Middle frontal gyrus (tissue), 1 donor: Measurements from ENCODE around the gene MAML2.

Experiments used
- DNase-seq: peaks from one replicate; pipeline ENCODE4 v3.0.0-alpha.2; 2015; ENCODE audit warnings: low spot score; ENCODE audit errors: extremely low spot score

MAML2 gene

DNA sequence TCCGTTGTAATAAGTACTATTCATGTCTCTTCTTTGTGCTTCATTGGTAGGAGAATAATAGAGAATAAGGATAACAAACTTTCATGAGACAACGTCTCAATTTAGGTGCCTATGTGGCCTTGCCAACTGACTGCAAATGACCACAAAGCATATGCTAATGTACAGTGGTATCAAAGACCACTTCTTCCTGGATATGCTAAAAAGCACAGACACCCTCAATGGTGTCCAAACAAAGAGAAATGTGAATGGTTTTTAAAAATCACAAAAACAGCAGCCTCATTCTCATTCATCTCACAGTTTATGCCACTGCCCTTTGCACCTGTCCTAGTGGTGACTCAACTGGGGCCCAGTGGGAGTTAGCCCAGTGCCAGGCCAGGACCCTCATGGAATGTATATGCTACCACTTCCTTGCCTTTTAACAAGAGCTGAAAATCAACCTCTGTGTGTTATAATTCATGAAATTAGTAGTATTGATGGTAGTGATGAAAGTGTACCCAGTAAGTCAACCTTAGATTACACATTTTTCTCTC, 353.9 kb downstream of the MAML2 start:
- DNase-seq: no peak

GRCh38 chr11:95985174-95985808, 357.7 kb downstream of the MAML2 start:
- no peak for DNase-seq

DNA sequence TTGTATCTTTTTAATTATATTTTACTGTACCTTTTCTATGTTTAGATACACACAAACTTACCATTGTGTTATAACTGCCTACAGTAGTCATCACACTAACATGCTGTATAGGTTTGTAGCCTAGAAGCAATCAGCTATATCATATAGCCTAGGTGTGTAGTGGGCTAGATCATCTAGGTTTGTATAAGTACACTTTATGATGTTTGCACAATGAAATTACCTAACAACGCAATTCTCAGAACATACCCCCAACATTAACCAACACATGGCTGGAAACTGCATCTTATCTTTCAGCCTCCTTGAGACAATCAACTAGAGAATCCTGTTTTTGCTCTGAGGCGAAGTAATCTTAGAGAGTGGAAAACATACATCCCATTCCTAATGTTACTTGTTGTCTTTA, 358.9 kb downstream of the MAML2 start:
- DNase-seq: no peak

- DNase-seq: no peak
Observed at GRCh38 chr11:95977534-95978174, 365.3 kb downstream of the MAML2 start.

DNA sequence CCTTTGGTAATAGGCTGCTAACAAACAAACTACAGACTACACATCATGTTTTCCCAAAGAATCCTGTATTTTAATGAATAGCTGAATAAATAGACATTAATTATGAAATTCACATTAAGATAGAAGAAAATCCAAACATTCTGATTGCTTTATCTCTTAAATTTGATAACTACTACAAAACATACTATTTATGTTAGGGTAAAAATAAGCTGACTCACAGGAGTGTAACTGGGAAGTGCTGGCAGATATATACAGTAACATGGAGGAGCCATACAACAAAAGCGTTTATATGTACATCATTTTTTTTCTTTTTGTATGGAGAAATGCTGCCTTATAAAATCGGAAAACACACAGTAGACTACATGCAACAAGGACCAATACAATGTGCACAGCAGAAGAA, 366.4 kb downstream of the MAML2 start:
- no peak for DNase-seq

DNA sequence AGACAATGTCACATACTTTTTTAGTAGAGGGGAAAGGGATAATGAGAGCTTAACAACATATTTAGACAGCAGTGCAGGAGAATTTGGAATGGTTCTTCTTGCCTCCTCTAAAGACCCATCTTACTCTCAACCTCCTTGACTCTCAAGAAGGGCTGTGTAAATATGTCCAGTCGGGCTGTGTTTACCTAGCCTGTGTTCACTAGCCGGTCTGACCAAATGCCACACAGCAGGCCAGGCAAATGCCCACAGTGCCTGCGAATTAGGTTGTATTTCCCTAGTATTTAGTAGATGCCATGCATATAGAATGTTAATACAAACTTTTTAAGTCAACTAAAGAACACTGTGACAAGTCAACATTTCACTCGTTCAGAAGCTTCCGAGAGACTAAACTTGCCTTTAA, 367.7 kb downstream of the MAML2 start:
- DNase-seq: no peak

DNA sequence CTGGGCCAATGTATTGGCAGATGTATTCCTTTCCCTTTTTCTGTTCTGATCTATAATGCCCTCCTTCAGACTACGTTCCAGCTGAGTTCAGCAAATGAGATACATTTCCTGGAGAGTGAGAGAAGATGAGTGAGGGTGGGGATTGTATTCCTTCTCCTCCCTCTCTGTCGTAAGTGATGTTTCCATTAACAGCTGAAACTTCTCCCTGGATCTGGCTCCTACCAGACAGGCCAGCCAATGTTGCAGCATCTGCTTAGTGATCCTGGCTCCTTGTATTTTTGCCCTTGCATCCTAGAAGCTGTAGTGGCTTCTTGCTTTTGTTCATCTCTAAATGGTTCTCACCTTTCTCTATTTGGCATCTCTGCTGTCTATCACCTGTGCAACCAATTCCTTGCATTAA, 370.9 kb downstream of the MAML2 start:
- DNase-seq: no peak

- no peak for DNase-seq
Observed at GRCh38 chr11:95968585-95968984, 374.4 kb downstream of the MAML2 start.

- no peak for DNase-seq
Observed at GRCh38 chr11:95964281-95964680, 378.7 kb downstream of the MAML2 start.

- no peak for DNase-seq
Observed at GRCh38 chr11:95961758-95962157, 381.2 kb downstream of the MAML2 start.

DNA sequence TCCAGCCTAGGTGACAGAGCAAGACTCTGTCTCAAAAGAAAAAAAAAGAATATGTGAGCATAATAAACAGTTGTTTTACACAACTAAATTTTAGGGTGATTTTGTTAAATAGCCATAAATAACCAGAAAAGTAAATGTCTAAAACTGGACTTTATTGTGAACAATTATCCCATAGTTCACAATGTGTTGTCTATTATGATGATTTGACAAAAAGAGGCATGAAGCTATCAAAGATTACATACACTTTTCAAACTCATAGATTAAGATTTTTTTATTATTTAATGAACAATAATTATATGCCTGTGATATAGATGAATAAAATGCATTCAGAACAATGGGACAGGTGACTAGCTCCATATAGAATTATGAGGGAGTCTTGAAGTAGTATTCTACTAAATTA, 392.1 kb downstream of the MAML2 start:
- no peak for DNase-seq

DNA sequence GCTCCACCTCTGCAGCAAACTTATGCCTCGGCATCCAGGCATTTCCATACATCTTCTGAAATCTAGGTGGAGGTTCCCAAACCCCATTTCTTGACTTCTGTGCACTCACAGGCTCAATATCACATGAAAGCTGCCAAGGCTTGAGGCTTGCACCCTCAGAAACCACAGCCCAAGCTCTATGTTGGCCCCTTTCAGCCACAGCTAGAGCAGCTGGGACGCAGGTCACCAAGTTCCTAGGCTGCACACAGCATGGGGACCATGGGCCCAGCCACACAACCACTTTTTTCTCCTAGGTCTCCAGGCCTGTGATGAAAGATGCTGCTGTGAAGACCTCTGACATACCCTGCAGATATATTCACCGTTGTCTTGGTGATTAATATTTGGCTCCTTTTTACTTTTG, 394.4 kb downstream of the MAML2 start:
- no peak for DNase-seq

DNA sequence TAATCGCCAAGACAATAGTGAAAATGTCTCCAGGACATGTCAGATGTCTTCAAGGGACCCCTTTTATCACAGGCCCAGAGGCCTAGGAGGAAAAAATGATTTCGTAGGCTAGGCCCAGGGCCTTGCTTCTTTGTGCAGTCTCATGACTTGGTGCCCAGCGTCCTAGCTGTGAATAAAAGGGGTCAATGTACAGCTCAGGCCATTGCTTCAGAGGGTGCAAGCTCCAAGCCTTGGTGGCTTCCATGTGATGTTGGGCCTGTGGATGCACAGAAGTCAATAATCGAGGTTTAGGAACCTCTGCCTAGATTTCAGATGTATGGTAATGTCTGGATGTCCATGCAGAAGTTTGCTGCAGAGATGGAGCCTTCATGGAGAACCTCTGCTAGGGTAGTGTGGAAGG, 398.4 kb downstream of the MAML2 start:
- no peak for DNase-seq

GRCh38 chr11:95943546-95943945, 399.4 kb downstream of the MAML2 start:
- no peak for DNase-seq

DNA sequence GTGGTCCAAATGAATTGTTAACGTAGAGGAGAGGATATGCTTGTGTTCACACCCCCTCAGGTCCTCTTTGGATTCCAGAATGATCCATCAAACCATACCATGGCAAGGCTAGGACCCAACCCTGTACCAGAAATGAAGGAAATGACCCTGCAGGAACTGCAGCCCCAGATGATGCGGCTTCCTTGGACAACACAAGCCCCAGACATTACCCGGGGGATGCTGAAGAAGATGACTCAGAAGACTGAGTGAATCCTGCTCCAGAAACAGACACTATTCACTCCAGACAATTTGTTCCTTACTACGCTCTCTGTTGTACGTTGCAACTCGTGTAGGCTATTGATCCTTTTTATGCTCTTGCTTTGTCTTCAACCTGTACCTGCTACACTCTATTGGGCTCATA, 403.9 kb downstream of the MAML2 start:
- DNase-seq: no peak

DNA sequence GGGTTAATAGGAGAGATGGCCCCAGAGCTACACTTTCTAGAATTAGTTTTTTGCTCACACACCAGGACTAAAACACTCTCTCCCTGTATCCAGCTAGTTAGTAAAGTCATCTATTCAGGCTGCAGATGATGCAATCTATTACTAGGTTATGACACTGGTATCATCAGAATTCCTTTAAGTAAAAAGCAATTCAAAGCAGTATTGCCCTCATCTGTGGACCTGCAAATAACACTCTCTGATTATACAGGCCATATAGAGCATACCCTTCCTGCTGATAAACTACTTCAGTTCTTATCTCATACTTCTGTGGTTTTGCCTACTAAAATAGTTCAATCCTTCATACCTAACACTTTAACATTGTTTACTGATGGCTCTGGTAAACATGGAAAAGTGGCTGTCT, 405.6 kb downstream of the MAML2 start:
- no peak for DNase-seq

DNA sequence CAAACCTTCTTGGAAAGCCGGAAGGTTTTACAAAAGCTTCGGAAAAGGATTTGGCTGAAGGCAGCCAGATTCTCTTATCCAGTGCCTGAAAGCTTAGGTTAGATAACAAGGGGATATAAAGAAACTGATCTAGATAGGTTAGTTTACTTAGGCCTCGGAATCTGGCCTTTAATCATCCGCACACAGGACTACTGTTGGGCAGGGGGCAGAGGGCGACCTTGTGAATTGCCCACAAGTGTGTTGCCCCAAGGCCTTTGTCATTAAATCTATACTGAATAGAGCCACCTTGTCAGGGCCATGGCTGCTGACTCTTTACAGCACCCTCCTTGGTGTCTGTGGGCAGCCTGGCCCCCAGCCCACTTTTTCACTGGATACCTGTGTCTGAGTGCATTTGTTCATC, 409.4 kb downstream of the MAML2 start:
- no peak for DNase-seq

DNA sequence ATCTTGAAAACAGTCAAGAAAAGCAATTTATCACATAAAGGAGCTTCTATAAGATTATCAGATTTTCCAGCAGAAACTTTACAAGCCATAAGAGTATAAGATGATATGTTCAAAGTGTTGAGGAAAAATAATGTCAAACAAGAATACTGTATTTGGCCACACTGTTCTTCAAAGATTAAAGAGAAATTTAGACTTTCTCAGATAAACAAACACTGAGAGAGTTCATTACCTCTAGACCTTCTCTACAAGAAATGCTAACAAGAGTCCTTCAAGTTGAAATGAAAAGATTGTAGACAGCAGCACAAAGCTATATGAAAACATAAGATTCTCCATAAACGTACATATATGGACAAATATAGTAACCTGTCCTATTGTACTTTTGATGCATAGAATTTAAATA, 411.1 kb downstream of the MAML2 start:
- DNase-seq: no peak

- no peak for DNase-seq
Observed at GRCh38 chr11:95930948-95931347, 412.0 kb downstream of the MAML2 start.

DNA sequence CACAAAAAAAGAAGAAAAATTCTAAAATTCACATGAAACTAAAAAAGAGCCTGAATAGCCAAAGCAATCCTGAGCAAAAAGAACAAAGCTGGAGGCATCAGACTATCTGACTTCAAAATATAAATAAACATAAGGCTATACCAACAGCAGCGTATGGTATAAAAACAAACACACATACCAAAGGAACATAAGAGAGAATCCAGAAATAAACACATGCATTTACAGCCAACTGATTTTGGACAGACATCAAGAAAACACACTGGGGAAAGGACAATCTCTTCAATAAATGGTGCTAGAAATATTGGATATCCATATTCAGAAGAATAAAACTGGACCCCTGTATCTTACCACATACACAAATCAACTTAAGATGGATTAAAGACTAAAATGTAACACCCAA, 416.3 kb downstream of the MAML2 start:
- DNase-seq: no peak
